HUES6 (cell line): ENCODE measurements around the gene DNAJB2.
A peak's percentile ranks its signal among the peaks of the same experiment; 100 is the strongest.

Experiments used
- H3K27ac ChIP-seq: 2 replicates; pipeline ENCODE4 v1.7.0; 2013; ENCODE audit warnings: low read depth, mild to moderate bottlenecking, low read length, inconsistent platforms
- H3K27me3 ChIP-seq: 2 replicates; pipeline ENCODE4 v1.6.1; 2013; ENCODE audit warnings: low read length; ENCODE audit not compliant: control insufficient read depth, insufficient read depth
- H3K36me3 ChIP-seq: 2 replicates; pipeline ENCODE4 v1.6.1; 2013; ENCODE audit warnings: low read length; ENCODE audit not compliant: control insufficient read depth, insufficient read depth
- H3K4me1 ChIP-seq: 2 replicates; pipeline ENCODE4 v1.6.1; 2013; ENCODE audit warnings: low read length; ENCODE audit not compliant: control insufficient read depth, insufficient read depth
- H3K4me3 ChIP-seq: 2 replicates; pipeline ENCODE4 v1.5.1; 2013; ENCODE audit warnings: low read depth, low read length
- H3K9ac ChIP-seq: one replicate; pipeline ENCODE4 v1.6.1; 2013; ENCODE audit warnings: mild to moderate bottlenecking, low read length
- H3K9me3 ChIP-seq: 2 replicates; pipeline ENCODE4 v1.6.1; 2013; ENCODE audit warnings: low read depth, low read length; ENCODE audit not compliant: control insufficient read depth, insufficient read depth

Gene DNAJB2

GRCh38 chr2:219261024-219261855 lies 17.9 kb upstream of the DNAJB2 start:
- H3K27ac ChIP-seq: no peak overlapping the region
- no peak overlapping the region for H3K4me3 ChIP-seq
- no peaks in the 10 kb centered on the region for H3K4me1 ChIP-seq
- H3K36me3 ChIP-seq: no peaks in the 10 kb centered on the region
- H3K27me3 ChIP-seq: peaks cover 43% of the 10 kb centered on the region
- H3K9ac ChIP-seq: no peak overlapping the region
- no peaks in the 10 kb centered on the region for H3K9me3 ChIP-seq

DNA sequence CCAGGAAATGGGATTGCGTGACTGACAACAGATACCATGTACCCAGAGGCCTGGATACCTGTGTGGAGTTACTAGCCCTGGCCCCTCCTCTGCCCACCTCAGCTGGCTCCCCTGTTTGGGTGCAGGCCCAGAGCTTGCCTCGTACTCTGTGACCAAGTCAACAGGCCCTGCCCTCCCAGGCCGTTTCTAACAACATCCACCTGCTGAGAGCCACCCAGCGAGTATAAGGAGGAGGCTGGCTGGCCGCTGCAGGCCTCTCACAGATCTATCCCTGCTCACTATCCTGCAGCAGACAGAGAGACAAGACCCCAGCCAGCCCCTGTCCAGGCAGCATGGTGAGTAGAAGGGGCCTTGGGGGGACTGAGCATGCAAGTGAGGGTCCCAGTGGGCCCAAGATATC lies 12.9 kb upstream of the DNAJB2 start:
- Histone ChIP-seq H3K4me1 (no peaks in the 10 kb centered on the region), H3K9me3 (no peaks in the 10 kb centered on the region), H3K27me3 (peaks cover 34% of the 10 kb centered on the region), H3K9ac (no peak overlapping the region), H3K27ac (no peak overlapping the region), H3K4me3 (no peak overlapping the region), H3K36me3 (no peaks in the 10 kb centered on the region)

DNA sequence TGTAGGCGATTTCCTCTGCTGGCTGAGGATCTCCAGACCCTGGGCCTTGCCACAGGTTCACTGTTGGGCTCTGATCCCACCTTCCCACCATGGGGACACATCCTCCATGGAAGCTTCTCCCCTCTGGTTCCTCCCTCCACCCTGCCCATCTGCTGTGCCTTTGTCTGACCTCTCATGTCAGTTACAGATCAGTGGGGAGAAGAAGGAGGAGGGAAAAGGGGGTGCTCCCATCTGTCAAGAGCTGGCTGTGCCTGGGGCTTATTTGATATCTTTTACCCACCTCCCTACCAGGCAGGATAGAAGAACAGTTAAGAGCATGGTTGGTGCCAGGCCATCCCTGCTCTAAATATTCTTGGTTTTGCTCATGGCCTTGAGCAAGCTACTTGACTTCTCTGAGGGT lies 12.3 kb upstream of the DNAJB2 start:
- no peak overlapping the region for H3K27ac ChIP-seq
- H3K4me3 ChIP-seq: no peak overlapping the region
- H3K9ac ChIP-seq: no peak overlapping the region
- H3K27me3 ChIP-seq: peaks cover 27% of the 10 kb centered on the region
- no peaks in the 10 kb centered on the region for H3K9me3 ChIP-seq
- no peaks in the 10 kb centered on the region for H3K4me1 ChIP-seq
- no peaks in the 10 kb centered on the region for H3K36me3 ChIP-seq

DNA sequence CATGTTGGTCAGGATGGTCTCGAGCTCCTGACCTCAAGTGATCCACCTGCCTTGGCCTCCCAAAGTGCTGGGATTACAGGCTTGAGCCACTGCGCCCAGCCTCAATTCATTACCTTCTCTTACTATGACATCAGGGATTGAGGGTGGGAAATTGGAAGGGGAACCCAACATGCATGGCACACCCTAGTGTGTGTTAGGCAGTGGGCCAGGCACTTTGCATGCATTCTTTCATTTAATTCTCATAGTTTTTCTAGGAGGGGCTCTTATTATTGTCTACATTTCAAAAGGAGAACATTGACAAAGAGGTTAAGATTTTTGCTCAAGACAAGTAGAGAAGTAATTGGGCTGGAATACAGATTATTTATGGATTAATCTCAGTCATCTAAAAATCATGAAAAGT lies 10.9 kb upstream of the DNAJB2 start:
- Histone ChIP-seq H3K9me3 (no peaks in the 10 kb centered on the region), H3K9ac (no peak overlapping the region), H3K36me3 (no peaks in the 10 kb centered on the region), H3K4me3 (no peak overlapping the region), H3K27ac (no peak overlapping the region), H3K4me1 (no peaks in the 10 kb centered on the region), H3K27me3 (peaks cover 24% of the 10 kb centered on the region)

GRCh38 chr2:219269362-219270054 lies 9.7 kb upstream of the DNAJB2 start:
- Histone ChIP-seq H3K27me3 (peaks cover 22% of the 10 kb centered on the region), H3K9me3 (no peaks in the 10 kb centered on the region), H3K9ac (no peak overlapping the region), H3K36me3 (no peaks in the 10 kb centered on the region), H3K4me1 (peaks cover 7% of the 10 kb centered on the region), H3K27ac (no peak overlapping the region), H3K4me3 (no peak overlapping the region)

DNA sequence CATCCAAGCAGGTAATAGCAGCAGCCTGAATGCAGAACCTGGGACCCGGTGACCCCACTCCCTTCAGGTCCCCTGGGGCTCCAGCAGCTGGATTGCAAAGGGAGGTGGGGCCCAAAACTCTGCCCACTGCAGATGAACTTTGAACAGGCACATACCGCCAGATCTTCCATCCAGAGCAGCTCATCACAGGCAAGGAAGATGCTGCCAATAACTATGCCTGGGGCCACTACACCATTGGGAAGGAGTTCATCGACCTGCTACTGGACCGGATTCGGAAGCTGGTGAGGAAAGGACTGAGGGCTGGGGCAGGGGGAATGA lies 9.2 kb upstream of the DNAJB2 start:
- Histone ChIP-seq H3K9ac (no peak overlapping the region), H3K9me3 (no peaks in the 10 kb centered on the region), H3K4me1 (peaks cover 12% of the 10 kb centered on the region), H3K36me3 (no peaks in the 10 kb centered on the region), H3K4me3 (no peak overlapping the region; the same call in 1 of the 2 replicates), H3K27me3 (peaks cover 17% of the 10 kb centered on the region), H3K27ac (no peak overlapping the region)

GRCh38 chr2:219271021-219271420 lies 8.1 kb upstream of the DNAJB2 start:
- Histone ChIP-seq H3K27me3 (peaks cover 17% of the 10 kb centered on the region), H3K4me3 (no peak overlapping the region), H3K9me3 (no peaks in the 10 kb centered on the region), H3K36me3 (no peaks in the 10 kb centered on the region), H3K27ac (no peak overlapping the region), H3K4me1 (peaks cover 13% of the 10 kb centered on the region), H3K9ac (no peak overlapping the region)

- no peak overlapping the region for H3K9ac ChIP-seq
- H3K9me3 ChIP-seq: no peaks in the 10 kb centered on the region
- H3K4me3 ChIP-seq: no peak overlapping the region
- H3K27me3 ChIP-seq: peaks cover 15% of the 10 kb centered on the region
- H3K4me1 ChIP-seq: peaks cover 15% of the 10 kb centered on the region
- no peak overlapping the region for H3K27ac ChIP-seq
- H3K36me3 ChIP-seq: no peaks in the 10 kb centered on the region
These were observed 6.8 kb upstream of the DNAJB2 start for GRCh38 chr2:219272356-219272755.

- no peak overlapping the region for H3K27ac ChIP-seq
- no peak overlapping the region for H3K4me3 ChIP-seq
- peaks cover 15% of the 10 kb centered on the region for H3K27me3 ChIP-seq
- H3K9ac ChIP-seq: no peak overlapping the region
- H3K4me1 ChIP-seq: peaks cover 19% of the 10 kb centered on the region
- H3K36me3 ChIP-seq: no peaks in the 10 kb centered on the region
- H3K9me3 ChIP-seq: no peaks in the 10 kb centered on the region
These were observed 6.2 kb upstream of the DNAJB2 start for GRCh38 chr2:219272995-219273394.

DNA sequence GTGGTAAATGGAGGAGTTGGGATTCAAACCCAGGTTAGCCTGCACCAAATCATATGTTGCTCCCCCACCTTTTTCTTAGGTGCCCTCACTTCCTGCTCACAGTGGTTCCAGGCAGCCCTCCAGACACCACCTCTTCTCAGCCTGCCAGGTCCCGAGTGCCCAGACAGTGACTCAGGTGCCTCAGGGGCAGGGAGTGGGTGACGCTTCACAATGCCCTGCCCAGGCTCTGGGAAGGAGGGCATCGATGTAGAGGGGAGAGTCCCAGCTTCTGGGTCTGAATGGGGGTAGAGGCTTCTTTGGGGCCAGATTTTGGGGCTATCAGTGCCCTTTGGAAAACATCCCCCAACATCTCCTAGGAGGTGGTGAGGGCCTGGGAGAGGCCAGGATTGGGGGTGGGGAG lies 5.2 kb upstream of the DNAJB2 start:
- Histone ChIP-seq H3K4me3 (peak overlapping the region; percentile 11; the same call in 1 of the 2 replicates), H3K9ac (peak overlapping the region; percentile 66)

GRCh38 chr2:219274361-219274921 lies 4.7 kb upstream of the DNAJB2 start:
- peak overlapping the region; percentile 11; the same call in 1 of the 2 replicates for H3K4me3 ChIP-seq
- H3K9me3 ChIP-seq: no peaks in the 10 kb centered on the region
- no peaks in the 10 kb centered on the region for H3K36me3 ChIP-seq
- H3K27ac ChIP-seq: peak overlapping the region; percentile 59; the same call in 1 of the 2 replicates
- H3K27me3 ChIP-seq: peaks cover 11% of the 10 kb centered on the region
- H3K9ac ChIP-seq: peak overlapping the region; percentile 66
- H3K4me1 ChIP-seq: peaks cover 27% of the 10 kb centered on the region

More for the DNA sequence above, 5.2 kb upstream of the DNAJB2 start:
- no peaks in the 10 kb centered on the region for H3K36me3 ChIP-seq
- H3K27me3 ChIP-seq: peaks cover 15% of the 10 kb centered on the region
- no peaks in the 10 kb centered on the region for H3K9me3 ChIP-seq
- H3K4me1 ChIP-seq: peaks cover 27% of the 10 kb centered on the region
- peak overlapping the region; percentile 59; the same call in 1 of the 2 replicates for H3K27ac ChIP-seq
